ENCODE measurements around the gene GPR149. TPM values are rescaled to one million over a fixed set of nuclear protein-coding genes. Genes with fewer than 3 reads are reported as not detected.

The GPR149 gene
- total and polyA plus RNA-seq, 2 of the 8 experiments (the other 6 are each of a cell fraction or from before 2014, with no cell fraction given): not detected

DNA sequence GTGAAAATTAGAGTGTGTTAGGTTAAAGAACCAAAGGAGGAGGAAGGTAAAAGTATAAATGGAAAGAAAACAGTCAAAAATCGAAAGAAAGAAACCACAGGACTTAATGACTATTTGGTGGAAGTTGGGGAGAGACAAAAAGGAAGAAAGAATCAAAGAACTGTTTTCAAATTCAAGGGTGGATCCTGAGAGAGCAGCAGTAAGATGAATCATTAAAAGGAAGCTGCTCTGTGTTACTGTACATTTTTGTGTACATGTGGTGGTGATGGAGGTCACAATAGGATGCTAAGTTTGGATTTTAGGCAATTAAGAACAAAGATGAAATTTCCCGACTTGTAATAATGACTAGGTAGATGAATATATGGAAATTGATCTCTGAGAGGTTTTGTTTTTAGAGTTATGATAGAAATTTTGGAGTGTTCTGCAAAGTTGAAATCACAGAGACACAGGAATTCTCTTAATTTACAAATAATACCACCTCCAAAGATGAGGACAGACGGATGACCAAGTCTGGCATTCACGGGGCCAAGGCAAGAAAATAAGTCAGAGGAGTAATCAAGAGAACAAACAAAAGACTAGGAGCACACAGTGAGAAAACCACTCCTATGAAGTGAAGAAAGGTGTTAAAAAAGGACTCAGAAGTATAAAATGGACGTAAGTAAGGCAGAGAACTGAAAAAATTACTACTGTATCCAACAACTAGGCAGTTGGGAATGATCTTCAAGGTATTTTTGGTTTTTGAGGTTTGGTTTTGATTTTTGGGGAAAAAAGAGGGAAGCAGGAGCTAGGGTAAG, 112.8 kb downstream of the GPR149 start:
- H2BK120ac ChIP-seq (replicated peaks; ENCODE audit: low read depth, low read length): no peak overlapping the region
- H3K18ac ChIP-seq (ENCODE audit: extremely low read depth, low read length): no peak overlapping the region
- no peak overlapping the region for H2BK20ac ChIP-seq (ENCODE audit: low read length)
- TF ChIP-seq RXRA (IDR thresholded peaks at IDR 0.05; ENCODE audit: insufficient read depth, low read depth, low read length): no peak
- no peak for TF ChIP-seq RBBP5 (IDR thresholded peaks at IDR 0.05; ENCODE audit: borderline replicate concordance, low read depth, low read length)
- no peak for TF ChIP-seq GTF2F1 (IDR thresholded peaks at IDR 0.05; ENCODE audit: borderline replicate concordance, low read depth, low read length)
- no peak for TF ChIP-seq KDM1A (IDR thresholded peaks at IDR 0.05; ENCODE audit: borderline replicate concordance, low read length)
- no peak for TF ChIP-seq CREB1 (IDR thresholded peaks at IDR 0.05)
- TF ChIP-seq ASH2L (IDR thresholded peaks at IDR 0.05; ENCODE audit: low read length): no peak
- no peak for TF ChIP-seq SIRT6 (IDR thresholded peaks at IDR 0.05; ENCODE audit: low read length)
- TF ChIP-seq, protein P1, sequence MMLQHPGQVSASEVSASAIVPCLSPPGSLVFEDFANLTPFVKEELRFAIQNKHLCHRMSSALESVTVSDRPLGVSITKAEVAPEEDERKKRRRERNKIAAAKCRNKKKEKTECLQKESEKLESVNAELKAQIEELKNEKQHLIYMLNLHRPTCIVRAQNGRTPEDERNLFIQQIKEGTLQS (IDR thresholded peaks at IDR 0.05; ENCODE audit: insufficient read depth, low read depth, low read length): no peak
- no peak for TF ChIP-seq SP4 (IDR thresholded peaks at IDR 0.05; ENCODE audit: low read length)
- H3K79me1 ChIP-seq (ENCODE audit: low read depth, low read length): no peaks in the 10 kb centered on the region; the same call in 1 of the 2 replicates
- H3K4me2 ChIP-seq (ENCODE audit: insufficient read depth in 1 of 2, low read depth in 2 of 2, low read length in 2 of 2): no peak overlapping the region
- H3K36me3 ChIP-seq (ENCODE audit: control insufficient read depth in 2 of 4, insufficient read depth in 4 of 4, low read length in 3 of 4): peaks cover 7 to 43% (median 14%) of the 10 kb centered on the region in 4 experiments
- no peaks in the 10 kb centered on the region for H3K27me3 ChIP-seq (replicated peaks in 1 of 4; ENCODE audit: control insufficient read depth in 3 of 4, extremely low read depth in 1 of 4, insufficient read depth in 3 of 4, low read length in 3 of 4)
- no peak overlapping the region for H2BK15ac ChIP-seq (ENCODE audit: low read length)
- no peak overlapping the region for H3K4ac ChIP-seq (replicated peaks; ENCODE audit: insufficient read length, low read depth, low read length)
- H2AK5ac ChIP-seq (ENCODE audit: low read depth, low read length): no peak overlapping the region
- H3K9ac ChIP-seq (replicated peaks in 1 of 4; ENCODE audit: extremely low read depth in 1 of 4, low read depth in 3 of 4, low read length in 3 of 4): no peak overlapping the region
- H3K27ac ChIP-seq (ENCODE audit: low read depth, low read length): no peak overlapping the region
- H3K9me3 ChIP-seq (ENCODE audit: insufficient read depth in 2 of 2, low read depth in 1 of 2, low read length in 1 of 2): no peaks in the 10 kb centered on the region
- H3K4me3 ChIP-seq (ENCODE audit: extremely low read depth in 1 of 4, insufficient read depth in 2 of 4, low read depth in 3 of 4, low read length in 4 of 4): no peak overlapping the region
- no peak overlapping the region for H3K14ac ChIP-seq (ENCODE audit: insufficient read length)
- H4K8ac ChIP-seq (ENCODE audit: extremely low read depth, insufficient read depth, low read length): no peak overlapping the region
- no peak overlapping the region for H4K91ac ChIP-seq (replicated peaks; ENCODE audit: insufficient read length, low read length)
- 82% methylated on average over 5 of the region's 5 CpGs; no CpG with 5 or more reads in 1 of the 2 experiments for WGBS, 2 experiments (ENCODE audit: extremely low coverage in 1 of 2, insufficient coverage in 1 of 2, insufficient read length in 1 of 2, insufficient replicate concordance in 2 of 2, low coverage in 1 of 2, low lambda C conversion rate in 2 of 2, missing lambda C conversion rate in 1 of 2)
- no peak overlapping the region for H2BK12ac ChIP-seq (ENCODE audit: low read depth, low read length)
- peaks cover 18 to 34% of the 10 kb centered on the region in 2 experiments for H4K20me1 ChIP-seq (replicated peaks in 1 of 2; ENCODE audit: control insufficient read depth in 1 of 2, insufficient read depth in 2 of 2, low read length in 2 of 2)
- peaks cover 39 to 86% of the 10 kb centered on the region in 2 experiments for H3K79me2 ChIP-seq (ENCODE audit: control insufficient read depth in 1 of 2, insufficient read depth in 2 of 2, low read length in 2 of 2)
- ChIA-PET POLR2A (ENCODE audit: partially characterized antibody) (interaction anchor here (1.2 kb wide), 1 partner anchor 196 kb away, joined by 3 read pairs; the partner anchor contains the start of gene ARHGEF26), CTCF (ENCODE audit: partially characterized antibody) (interaction anchor here (0.7 to 1.9 kb wide), 2 partner anchors 235 to 237 kb away, joined by 3 to 4 read pairs; no protein-coding TSS in a partner anchor)
- H2AFZ ChIP-seq (ENCODE audit: low read length): no peak overlapping the region
- peaks cover 0 to 20% (median 7%) of the 10 kb centered on the region in 4 experiments; a peak in 4 of 7 replicates for H3K4me1 ChIP-seq (replicated peaks in 1 of 4; ENCODE audit: control insufficient read depth in 3 of 4, insufficient read depth in 4 of 4, low read length in 3 of 4)
- H4K5ac ChIP-seq (ENCODE audit: insufficient read length, low read depth, low read length): no peak overlapping the region
- no peaks in the 10 kb centered on the region for H3K23me2 ChIP-seq (ENCODE audit: low read depth, low read length)
- no peak overlapping the region for H3K23ac ChIP-seq (ENCODE audit: insufficient read length)
- H3K56ac ChIP-seq (replicated peaks; ENCODE audit: insufficient read length, low read depth, low read length): no peak overlapping the region
- FAIRE-seq (no peak), DNase-seq (ENCODE audit: low read depth in 1 of 2, low spot score in 2 of 2) (no peak)
- no peak overlapping the region for H2BK5ac ChIP-seq (ENCODE audit: low read depth, low read length)

Measured in H1 (cell line).